Measurements from ENCODE around the gene TSTD1. TPM values are rescaled to one million over a fixed set of nuclear protein-coding genes. Genes with fewer than 3 reads are reported as not detected.

Gene TSTD1
- total and polyA plus RNA-seq, 10 of the 15 experiments (the other 5 are each of a cell fraction or from before 2014, with no cell fraction given): 33.3 to 145 (median 89.4) TPM

- no peak for TF ChIP-seq PRDM15 (CRISPR knock-in tag; IDR thresholded peaks at IDR 0.05)
- TF ChIP-seq, protein P1, sequence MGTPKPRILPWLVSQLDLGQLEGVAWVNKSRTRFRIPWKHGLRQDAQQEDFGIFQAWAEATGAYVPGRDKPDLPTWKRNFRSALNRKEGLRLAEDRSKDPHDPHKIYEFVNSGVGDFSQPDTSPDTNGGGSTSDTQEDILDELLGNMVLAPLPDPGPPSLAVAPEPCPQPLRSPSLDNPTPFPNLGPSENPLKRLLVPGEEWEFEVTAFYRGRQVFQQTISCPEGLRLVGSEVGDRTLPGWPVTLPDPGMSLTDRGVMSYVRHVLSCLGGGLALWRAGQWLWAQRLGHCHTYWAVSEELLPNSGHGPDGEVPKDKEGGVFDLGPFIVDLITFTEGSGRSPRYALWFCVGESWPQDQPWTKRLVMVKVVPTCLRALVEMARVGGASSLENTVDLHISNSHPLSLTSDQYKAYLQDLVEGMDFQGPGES (IDR thresholded peaks at IDR 0.05): no peak
- TF ChIP-seq BCLAF1 (IDR thresholded peaks at IDR 0.05): no peak
- no peak for TF ChIP-seq RBBP5 (conservative IDR thresholded peaks at IDR 0.05)
- TF ChIP-seq STAT1 (conservative IDR thresholded peaks at IDR 0.05): no peak; the same call in 1 of the 2 replicates
- peak; percentile 71 for TF ChIP-seq SIX5 (IDR thresholded peaks at IDR 0.05; ENCODE audit: low read depth, low read length, severe bottlenecking)
- TF ChIP-seq BHLHE40 (IDR thresholded peaks at IDR 0.05; ENCODE audit: borderline replicate concordance in 1 of 2, low read depth in 2 of 2, low read length in 1 of 2): no peak
- no peak for TF ChIP-seq BMI1 (IDR thresholded peaks at IDR 0.05; ENCODE audit: borderline replicate concordance)
- TF ChIP-seq ZBTB40 (IDR thresholded peaks at IDR 0.05; ENCODE audit: borderline replicate concordance): peak; percentile 96
- TF ChIP-seq RAD51 (IDR thresholded peaks at IDR 0.05): peak; percentile 56; the same call in 1 of the 2 replicates
- TF ChIP-seq E2F8 (IDR thresholded peaks at IDR 0.05; ENCODE audit: low read depth, partially characterized antibody): peak; percentile 84
Observed at GRCh38 chr1:161045736-161046604, 7.2 kb upstream of the TSTD1 start, which contains the start of gene USF1 (continued).
